Effector memory CD4-positive, alpha-beta T cell (primary cell): ENCODE results near the gene PRKAG3.

Experiments used
- DNase-seq, 3 donors: peaks; one replicate each; pipeline ENCODE4 v3.0.0-alpha.2; 2020
- H3K27ac ChIP-seq: 2 replicates; pipeline ENCODE4 v1.7.0; 2013; ENCODE audit warnings: mild to moderate bottlenecking, low read length, moderate library complexity; ENCODE audit not compliant: insufficient read depth, poor library complexity, severe bottlenecking
- H3K27me3 ChIP-seq: replicated peaks from 2 replicates; pipeline ENCODE4 v1.7.0; 2013; ENCODE audit warnings: mild to moderate bottlenecking, low read length; ENCODE audit not compliant: insufficient read depth, control insufficient read depth, poor library complexity, severe bottlenecking
- H3K36me3 ChIP-seq: 2 replicates; pipeline ENCODE4 v1.7.0; 2013; ENCODE audit warnings: mild to moderate bottlenecking, low read length, moderate library complexity; ENCODE audit not compliant: control insufficient read depth, insufficient read depth
- H3K4me1 ChIP-seq: 2 replicates; pipeline ENCODE4 v1.7.0; 2013; ENCODE audit warnings: low read length, mild to moderate bottlenecking; ENCODE audit not compliant: control insufficient read depth, insufficient read depth, poor library complexity, severe bottlenecking
- H3K4me3 ChIP-seq: 2 replicates; pipeline ENCODE4 v1.7.0; 2013; ENCODE audit warnings: low read length, low read depth, mild to moderate bottlenecking; ENCODE audit not compliant: insufficient read depth, poor library complexity, severe bottlenecking
- H3K9me3 ChIP-seq: 2 replicates; pipeline ENCODE4 v1.7.0; 2013; ENCODE audit warnings: mild to moderate bottlenecking, low read length, moderate library complexity; ENCODE audit not compliant: control insufficient read depth

Gene PRKAG3

DNA sequence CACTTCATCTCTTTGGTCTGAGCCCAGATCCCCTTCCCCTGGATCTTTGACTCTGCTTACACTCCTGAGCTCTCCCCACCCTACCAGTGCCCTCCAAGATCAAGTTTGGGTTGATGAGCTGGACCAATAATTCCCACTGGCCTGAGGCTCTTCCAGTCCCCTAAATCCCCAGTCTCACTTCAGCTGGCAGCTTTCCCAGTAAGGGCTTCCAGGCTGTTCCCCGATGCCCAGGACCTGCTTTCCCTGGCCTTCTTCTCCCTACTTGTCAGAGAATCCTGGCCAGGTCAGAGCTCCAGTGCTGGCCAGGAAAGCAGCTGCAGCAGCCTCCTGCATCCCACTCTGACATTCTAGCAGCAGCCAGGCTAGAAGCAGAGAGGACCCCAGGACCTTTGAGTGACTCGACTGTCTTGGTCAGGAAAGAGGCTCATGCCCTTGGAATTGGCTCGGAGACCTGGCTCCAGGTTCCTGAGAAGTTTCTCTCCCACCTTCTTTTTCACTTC lies 31.5 kb upstream of the PRKAG3 start:
- H3K27me3 ChIP-seq = peaks cover 37% of the 10 kb centered on the region
- DNase-seq = no peak
- H3K36me3 ChIP-seq = no peaks in the 10 kb centered on the region
- H3K9me3 ChIP-seq = no peaks in the 10 kb centered on the region
- peaks cover 22% of the 10 kb centered on the region for H3K4me1 ChIP-seq
- no peak overlapping the region for H3K27ac ChIP-seq
- H3K4me3 ChIP-seq = no peak overlapping the region

DNA sequence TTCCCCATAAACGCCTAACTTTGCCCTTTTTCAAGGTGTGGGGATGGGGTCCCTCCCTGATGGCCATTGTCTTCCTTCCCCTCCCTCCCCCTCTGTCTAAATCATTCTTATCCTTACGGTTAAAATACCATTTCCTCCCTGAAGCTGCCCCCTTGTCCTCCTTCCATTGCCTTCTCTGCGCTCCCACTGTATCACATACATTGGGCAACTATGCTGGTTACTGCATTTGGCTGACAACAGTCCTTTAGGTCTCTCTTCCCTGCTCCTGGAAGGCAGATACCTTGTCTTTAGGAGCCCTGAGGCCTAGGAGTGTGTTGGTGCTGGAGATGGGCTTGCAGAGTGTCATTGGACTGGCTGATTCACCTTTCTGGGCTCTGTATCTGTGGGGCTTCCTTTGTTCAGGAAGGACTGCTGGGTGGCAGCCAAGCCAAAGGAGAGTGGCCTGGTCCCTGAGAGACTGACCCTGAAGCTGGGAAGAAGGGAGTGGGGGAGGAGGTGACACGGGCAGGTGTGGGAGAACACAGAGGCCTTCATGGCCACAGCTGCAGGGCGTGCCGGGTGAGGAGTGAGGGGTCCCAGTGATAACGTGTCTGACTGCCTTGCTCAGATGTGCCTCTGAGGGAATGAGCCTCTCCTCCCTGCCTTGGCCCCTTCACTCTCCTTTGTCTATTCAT lies 30.2 kb upstream of the PRKAG3 start:
- Histone ChIP-seq H3K27me3 (peaks cover 44% of the 10 kb centered on the region), H3K27ac (no peak overlapping the region), H3K4me3 (no peak overlapping the region), H3K36me3 (no peaks in the 10 kb centered on the region), H3K4me1 (peaks cover 22% of the 10 kb centered on the region), H3K9me3 (no peaks in the 10 kb centered on the region)
- no peak for DNase-seq

DNA sequence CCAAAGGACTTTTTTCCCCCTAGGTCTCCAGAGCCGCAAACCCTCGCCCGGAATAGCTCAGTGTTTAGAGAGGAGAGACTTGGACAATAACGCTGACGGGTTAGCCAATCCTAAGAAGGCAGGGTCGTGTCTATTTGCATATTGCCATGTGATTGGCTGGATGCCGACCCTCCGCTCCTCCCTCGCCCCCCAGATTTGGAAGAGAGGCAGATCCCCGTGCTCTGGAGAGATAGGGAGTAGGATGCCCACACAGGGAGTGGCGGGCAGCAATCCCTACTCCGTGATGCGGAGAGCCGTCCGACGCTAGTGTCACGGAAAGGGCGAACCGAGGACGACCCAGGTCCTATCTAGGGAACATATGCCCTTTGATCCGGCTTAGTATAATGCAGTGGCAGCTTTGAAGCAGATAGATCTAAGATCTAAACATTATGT lies 29.4 kb upstream of the PRKAG3 start:
- Histone ChIP-seq H3K27me3 (peaks cover 50% of the 10 kb centered on the region), H3K4me1 (peaks cover 22% of the 10 kb centered on the region), H3K4me3 (no peak overlapping the region)

DNA sequence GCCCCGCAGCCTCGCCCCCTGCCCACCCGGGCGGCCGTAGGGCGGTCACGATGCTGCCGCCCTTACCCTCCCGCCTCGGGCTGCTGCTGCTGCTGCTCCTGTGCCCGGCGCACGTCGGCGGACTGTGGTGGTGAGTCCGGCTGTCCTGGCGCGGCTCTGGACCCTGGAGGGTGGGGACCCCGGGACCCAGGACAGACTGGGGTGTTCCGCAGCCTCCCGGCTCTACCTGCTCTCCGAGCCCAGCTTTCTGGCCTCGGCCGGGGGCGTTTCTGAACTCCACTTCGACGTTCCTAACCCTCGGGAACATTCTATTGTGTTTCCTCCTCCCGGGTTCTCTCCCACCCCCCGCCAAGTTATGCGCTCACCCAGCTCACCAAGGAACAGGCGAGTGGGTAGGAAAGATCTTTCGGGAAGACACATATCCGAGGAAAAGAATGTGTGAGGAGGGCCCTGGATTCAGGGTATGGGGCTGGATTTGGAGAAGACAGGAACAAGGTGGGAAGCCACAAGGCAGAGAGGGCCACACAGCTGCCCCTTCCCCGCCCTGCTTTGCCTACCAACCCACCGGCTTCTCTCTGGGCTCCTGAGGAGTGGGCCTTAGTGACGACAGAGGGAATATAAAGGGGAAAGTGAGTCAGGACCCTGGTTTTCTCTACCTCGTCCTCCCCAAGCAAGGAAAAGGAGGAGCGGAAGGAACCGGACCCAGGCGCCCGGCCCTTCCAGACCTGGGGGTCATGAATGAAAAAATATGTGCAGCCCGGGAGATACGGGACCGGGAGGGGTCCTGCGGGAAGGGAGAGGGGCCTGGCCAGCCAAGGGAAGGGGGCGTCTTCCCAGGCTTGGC lies 28.6 kb upstream of the PRKAG3 start:
- peak overlapping the region; percentile 36 for H3K4me3 ChIP-seq
- H3K9me3 ChIP-seq = no peaks in the 10 kb centered on the region
- no peaks in the 10 kb centered on the region for H3K36me3 ChIP-seq
- H3K27ac ChIP-seq = no peak overlapping the region
- H3K4me1 ChIP-seq = peaks cover 22% of the 10 kb centered on the region
- DNase-seq = no peak
- peaks cover 56% of the 10 kb centered on the region for H3K27me3 ChIP-seq

More for the DNA sequence above, 29.4 kb upstream of the PRKAG3 start:
- H3K9me3 ChIP-seq = no peaks in the 10 kb centered on the region
- no peak overlapping the region for H3K27ac ChIP-seq
- no peaks in the 10 kb centered on the region for H3K36me3 ChIP-seq
- DNase-seq = no peak

DNA sequence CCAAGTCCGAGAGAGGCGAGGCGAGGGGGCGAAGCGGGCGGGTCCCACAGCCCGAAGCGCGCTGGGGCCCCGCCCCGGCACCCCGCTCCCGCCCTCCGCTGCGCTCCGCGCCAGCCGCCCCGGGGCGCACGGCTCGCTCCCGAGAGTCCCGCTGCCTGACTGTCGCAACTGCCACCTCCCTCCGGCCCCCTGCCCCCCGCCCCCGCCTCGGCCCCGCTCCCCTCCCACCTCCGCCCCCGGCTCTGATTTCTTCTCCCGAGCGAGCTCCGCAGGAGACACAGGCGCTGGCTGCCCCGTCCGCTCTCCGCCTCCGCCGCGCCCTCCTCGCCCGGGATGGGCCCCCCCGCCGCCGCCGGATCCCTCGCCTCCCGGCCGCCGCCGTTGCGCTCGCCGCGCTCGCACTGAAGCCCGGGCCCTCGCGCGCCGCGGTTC lies 28.0 kb upstream of the PRKAG3 start, which contains the start of gene WNT6:
Gene WNT6 (plus strand): TSS at position 250 of the 432 bp plus-strand sequence. CDS start 233 bp downstream, outside the sequence.
- no peak for DNase-seq
- Histone ChIP-seq H3K4me3 (peak within 1 kb of the TSS; percentile 36), H3K4me1 (peaks cover 22% of the 10 kb centered on the region), H3K27me3 (peaks cover 61% of the 10 kb centered on the region), H3K9me3 (no peaks in the 10 kb centered on the region), H3K27ac (no peak within 1 kb of the TSS), H3K36me3 (no peaks in the 10 kb centered on the region)

DNA sequence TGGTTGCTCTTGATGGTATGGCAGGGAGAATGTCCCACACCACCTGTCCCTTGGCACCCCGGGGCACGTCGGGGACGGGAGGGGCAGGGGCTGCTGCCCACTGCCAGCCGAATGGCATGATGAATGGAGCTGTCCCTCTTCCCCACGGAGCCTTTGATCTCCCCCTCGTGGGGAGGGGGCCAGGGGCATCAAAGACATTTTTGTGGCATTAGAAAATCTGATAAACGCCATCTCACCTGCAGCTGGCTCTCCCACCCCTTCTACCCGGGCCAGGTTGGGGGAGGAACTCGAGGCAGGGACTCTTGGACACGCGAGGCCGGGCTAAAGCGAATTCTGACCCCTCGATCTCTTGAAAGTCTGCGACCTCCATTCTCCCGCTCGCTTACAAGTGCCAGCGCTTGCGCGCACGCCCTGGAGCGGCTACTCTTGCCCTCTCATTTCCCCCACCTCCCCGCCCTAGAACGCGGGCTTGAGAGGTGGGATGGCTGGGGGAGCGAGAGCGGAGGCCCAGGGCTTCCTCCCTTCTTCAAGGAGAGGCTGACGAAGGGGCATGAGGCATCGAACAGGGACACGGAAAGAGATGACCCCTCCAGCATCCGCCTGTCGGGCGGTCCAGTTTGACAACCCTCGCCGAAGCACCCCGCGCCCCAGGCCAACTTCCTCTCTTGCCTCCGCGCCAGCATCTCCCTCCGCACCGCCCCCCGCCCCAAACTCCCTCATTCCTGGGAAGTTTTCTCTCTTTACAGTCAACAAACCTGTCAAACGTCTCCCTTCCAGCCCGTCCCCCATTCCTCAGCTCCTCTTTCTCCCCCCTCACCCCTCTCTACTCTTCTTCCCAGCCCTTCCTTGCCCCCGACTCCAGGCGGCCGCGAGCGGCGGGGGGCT lies 27.3 kb upstream of the PRKAG3 start:
- Histone ChIP-seq H3K4me3 (peak overlapping the region; percentile 25), H3K27me3 (peaks cover 61% of the 10 kb centered on the region), H3K27ac (no peak overlapping the region), H3K9me3 (no peaks in the 10 kb centered on the region), H3K4me1 (peaks cover 22% of the 10 kb centered on the region), H3K36me3 (no peaks in the 10 kb centered on the region)
- DNase-seq = no peak

DNA sequence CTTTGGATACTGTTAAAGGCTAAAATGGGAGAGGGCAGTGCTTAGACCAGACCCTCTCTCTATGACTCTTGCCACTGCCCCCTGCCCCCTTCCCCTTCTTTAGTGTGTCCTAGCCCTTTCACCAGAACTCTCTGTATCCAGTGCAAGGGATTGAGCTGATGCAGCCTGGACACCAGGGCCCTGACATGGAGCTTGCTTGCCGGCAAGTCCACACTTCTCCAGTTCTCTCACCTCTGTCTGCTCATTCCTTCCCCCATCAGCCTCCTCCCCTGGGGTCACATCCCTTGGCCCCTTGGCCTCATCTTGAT lies 26.5 kb upstream of the PRKAG3 start:
- no peak for DNase-seq
- Histone ChIP-seq H3K27me3 (peaks cover 63% of the 10 kb centered on the region), H3K4me1 (peaks cover 22% of the 10 kb centered on the region), H3K4me3 (no peak overlapping the region), H3K36me3 (no peaks in the 10 kb centered on the region), H3K27ac (no peak overlapping the region), H3K9me3 (no peaks in the 10 kb centered on the region)

DNA sequence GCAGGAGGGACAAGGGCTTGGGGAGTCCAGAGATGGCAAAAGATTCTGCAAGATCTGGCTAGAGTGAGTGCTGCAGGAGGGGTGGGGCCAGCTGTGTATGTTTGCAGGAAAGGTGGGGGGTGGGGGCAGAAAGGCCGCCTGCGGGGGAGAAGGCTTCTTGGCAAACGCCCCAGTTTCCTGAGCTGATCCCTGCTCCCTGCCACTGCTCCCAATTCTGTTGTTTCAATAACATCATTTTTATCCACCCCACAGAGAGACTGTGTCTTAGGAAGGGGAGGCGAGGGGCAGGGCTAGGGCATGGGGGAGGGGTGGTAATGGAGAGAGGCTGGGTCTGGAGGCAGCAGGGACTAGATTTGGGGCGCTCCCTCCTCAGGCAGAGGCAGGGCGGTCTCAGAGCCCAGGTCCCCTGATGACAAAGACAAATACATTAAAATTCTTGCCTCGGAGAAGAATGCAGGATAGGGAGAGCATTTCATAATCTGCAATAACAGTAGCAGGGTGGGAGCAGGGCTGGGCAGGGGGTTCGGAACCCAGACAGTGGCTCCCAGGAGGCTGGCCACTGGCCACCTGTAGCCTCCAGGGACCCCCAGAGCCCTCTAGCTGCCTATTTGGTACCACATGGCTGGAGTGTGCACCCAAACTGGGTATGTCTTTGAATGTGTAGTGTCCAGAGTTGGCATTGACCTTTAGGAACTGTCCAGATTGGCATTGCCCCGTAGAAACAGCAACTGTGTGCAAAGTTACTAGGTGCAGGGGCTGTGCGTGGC lies 26.0 kb upstream of the PRKAG3 start:
- Histone ChIP-seq H3K27me3 (peaks cover 66% of the 10 kb centered on the region), H3K9me3 (no peaks in the 10 kb centered on the region), H3K4me3 (no peak overlapping the region), H3K36me3 (no peaks in the 10 kb centered on the region), H3K4me1 (peaks cover 22% of the 10 kb centered on the region), H3K27ac (no peak overlapping the region)
- DNase-seq = no peak

DNA sequence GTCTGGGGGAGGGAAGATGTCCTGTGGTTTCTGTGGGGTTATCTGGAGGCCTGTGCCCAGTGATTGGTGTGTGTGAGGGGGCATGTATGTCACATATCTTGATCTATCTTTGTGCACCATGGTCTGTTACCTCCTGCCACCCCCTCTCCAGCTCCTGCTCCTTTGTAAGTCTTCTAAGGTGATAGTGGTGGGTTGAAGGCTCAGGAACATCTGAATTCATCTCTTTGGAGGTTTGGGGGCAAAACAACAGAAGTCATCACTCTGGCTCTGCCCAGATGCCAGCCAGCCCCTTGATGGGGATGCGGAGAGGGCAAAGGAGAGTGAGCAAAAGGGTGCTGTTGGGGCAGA lies 25.3 kb upstream of the PRKAG3 start:
- Histone ChIP-seq H3K27ac (no peak overlapping the region), H3K9me3 (no peaks in the 10 kb centered on the region), H3K27me3 (peaks cover 63% of the 10 kb centered on the region), H3K36me3 (no peaks in the 10 kb centered on the region), H3K4me3 (no peak overlapping the region), H3K4me1 (peaks cover 22% of the 10 kb centered on the region)
- no peak for DNase-seq
